ENCODE data around the gene C2CD4D. TPM values are rescaled to one million over a fixed set of nuclear protein-coding genes. Genes with fewer than 3 reads are reported as not detected.

The C2CD4D gene
- total RNA-seq, 1 donor from 2014 or later, result not detected

DNA sequence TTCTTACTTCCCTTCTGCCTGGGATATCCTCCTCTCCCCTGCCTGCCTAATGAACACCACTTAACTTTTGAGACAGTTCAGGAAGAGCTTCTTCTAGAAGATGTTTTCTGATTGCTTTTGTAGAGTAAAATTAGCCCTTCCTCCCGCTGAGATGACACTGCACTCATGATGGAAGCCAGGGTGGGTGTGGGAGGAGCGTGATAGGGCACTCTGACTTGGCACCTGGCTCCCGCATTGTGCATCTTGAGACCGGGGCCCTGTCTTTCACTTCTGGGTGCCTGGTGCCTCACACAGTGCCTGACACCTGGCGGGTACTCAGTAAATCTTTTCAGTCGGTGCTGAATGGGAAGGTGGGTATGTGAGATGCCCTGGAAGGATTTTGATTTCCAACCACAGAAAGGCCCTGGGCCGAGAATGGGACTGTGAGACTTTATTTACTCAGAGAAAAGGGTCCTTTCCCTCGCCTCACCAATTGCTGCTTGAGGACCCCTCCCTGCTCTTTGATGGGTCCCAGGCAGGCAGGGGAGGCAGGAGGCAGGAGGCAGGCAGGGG is 7.1 kb upstream of the C2CD4D start:
- no peak overlapping the region for H3K9ac ChIP-seq
- no peaks in the 10 kb centered on the region for H3F3A ChIP-seq (ENCODE audit: low read depth)
- H3K4me3 ChIP-seq, result no peak overlapping the region
- DNase-seq (ENCODE audit: low spot score), result no peak
- H3K27me3 ChIP-seq, result no peaks in the 10 kb centered on the region
- H3K27me3 Mint-ChIP-seq (ENCODE audit: insufficient read depth, low read depth), result peaks cover 13% of the 10 kb centered on the region
- H3K4me2 ChIP-seq, result no peak overlapping the region
- no peaks in the 10 kb centered on the region for H3K9me3 ChIP-seq (ENCODE audit: low read depth)
- no peaks in the 10 kb centered on the region for H3K79me2 ChIP-seq (ENCODE audit: low read depth)
- no peak overlapping the region for H3K27ac ChIP-seq
- H3K9me3 Mint-ChIP-seq, result no peaks in the 10 kb centered on the region
- H2AFZ ChIP-seq (replicated peaks), result no peak overlapping the region
- TF ChIP-seq EZH2 (IDR thresholded peaks at IDR 0.05) (no peak), EZH2phosphoT487 (IDR thresholded peaks at IDR 0.05) (no peak)
- TF ChIP-seq, protein P1, sequence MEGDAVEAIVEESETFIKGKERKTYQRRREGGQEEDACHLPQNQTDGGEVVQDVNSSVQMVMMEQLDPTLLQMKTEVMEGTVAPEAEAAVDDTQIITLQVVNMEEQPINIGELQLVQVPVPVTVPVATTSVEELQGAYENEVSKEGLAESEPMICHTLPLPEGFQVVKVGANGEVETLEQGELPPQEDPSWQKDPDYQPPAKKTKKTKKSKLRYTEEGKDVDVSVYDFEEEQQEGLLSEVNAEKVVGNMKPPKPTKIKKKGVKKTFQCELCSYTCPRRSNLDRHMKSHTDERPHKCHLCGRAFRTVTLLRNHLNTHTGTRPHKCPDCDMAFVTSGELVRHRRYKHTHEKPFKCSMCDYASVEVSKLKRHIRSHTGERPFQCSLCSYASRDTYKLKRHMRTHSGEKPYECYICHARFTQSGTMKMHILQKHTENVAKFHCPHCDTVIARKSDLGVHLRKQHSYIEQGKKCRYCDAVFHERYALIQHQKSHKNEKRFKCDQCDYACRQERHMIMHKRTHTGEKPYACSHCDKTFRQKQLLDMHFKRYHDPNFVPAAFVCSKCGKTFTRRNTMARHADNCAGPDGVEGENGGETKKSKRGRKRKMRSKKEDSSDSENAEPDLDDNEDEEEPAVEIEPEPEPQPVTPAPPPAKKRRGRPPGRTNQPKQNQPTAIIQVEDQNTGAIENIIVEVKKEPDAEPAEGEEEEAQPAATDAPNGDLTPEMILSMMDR (IDR thresholded peaks at IDR 0.05), result no peak
- H3K36me3 ChIP-seq, result no peaks in the 10 kb centered on the region
- H3K4me1 ChIP-seq, result peaks cover 4% of the 10 kb centered on the region
- H3K27ac Mint-ChIP-seq, result no peak overlapping the region
- no peaks in the 10 kb centered on the region for H4K20me1 ChIP-seq (ENCODE audit: low read depth)
- peaks cover 7% of the 10 kb centered on the region for H3K4me1 Mint-ChIP-seq
- H3K4me3 Mint-ChIP-seq, result no peak overlapping the region
- H3K36me3 Mint-ChIP-seq, result no peaks in the 10 kb centered on the region

GRCh38 chr1:151846062-151846568 is 6.5 kb upstream of the C2CD4D start:
- no peak for DNase-seq (ENCODE audit: low spot score)
- H3K9ac ChIP-seq, result no peak overlapping the region
- no peak overlapping the region for H3K4me2 ChIP-seq
- peaks cover 10% of the 10 kb centered on the region for H3K4me1 Mint-ChIP-seq
- no peaks in the 10 kb centered on the region for H3K36me3 Mint-ChIP-seq
- no peak overlapping the region for H3K27ac ChIP-seq
- H3K4me3 Mint-ChIP-seq, result no peak overlapping the region
- H3K4me3 ChIP-seq, result no peak overlapping the region
- H3K79me2 ChIP-seq (ENCODE audit: low read depth), result no peaks in the 10 kb centered on the region
- H3K27me3 Mint-ChIP-seq (ENCODE audit: insufficient read depth, low read depth), result peaks cover 10% of the 10 kb centered on the region
- peaks cover 3% of the 10 kb centered on the region for H3K27me3 ChIP-seq
- no peak overlapping the region for H3K27ac Mint-ChIP-seq
- no peak overlapping the region for H2AFZ ChIP-seq (replicated peaks)
- H4K20me1 ChIP-seq (ENCODE audit: low read depth), result no peaks in the 10 kb centered on the region
- TF ChIP-seq EZH2 (IDR thresholded peaks at IDR 0.05) (no peak), EZH2phosphoT487 (IDR thresholded peaks at IDR 0.05) (no peak)
- H3K36me3 ChIP-seq, result no peaks in the 10 kb centered on the region
- H3K4me1 ChIP-seq, result peaks cover 4% of the 10 kb centered on the region
- no peaks in the 10 kb centered on the region for H3K9me3 Mint-ChIP-seq
- no peaks in the 10 kb centered on the region for H3F3A ChIP-seq (ENCODE audit: low read depth)
- no peaks in the 10 kb centered on the region for H3K9me3 ChIP-seq (ENCODE audit: low read depth)

DNA sequence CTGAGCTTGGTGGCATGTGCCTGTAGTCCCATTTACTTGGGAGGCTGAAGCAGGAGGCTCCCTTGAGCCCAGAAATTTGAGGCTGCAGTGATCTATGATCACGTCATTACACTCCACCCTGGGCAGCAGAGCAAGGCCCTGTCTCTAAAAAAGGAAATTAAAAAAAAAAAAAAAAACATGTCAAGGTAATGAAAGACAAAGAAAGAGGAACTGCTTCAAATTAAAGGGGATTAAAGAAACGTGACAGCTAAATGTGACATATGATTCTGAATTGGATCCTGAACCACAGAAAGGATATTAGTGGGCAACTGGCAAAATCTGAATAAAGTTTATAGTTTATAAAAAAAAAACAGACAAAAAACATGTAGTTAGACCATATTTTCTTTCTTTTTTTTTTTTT is 3.8 kb upstream of the C2CD4D start:
- Histone ChIP-seq H3K79me2 (ENCODE audit: low read depth) (no peaks in the 10 kb centered on the region), H3K4me1 (peaks cover 12% of the 10 kb centered on the region), H3K4me3 (no peak overlapping the region), H3K27ac (no peak overlapping the region), H3K4me2 (no peak overlapping the region), H4K20me1 (ENCODE audit: low read depth) (no peaks in the 10 kb centered on the region), H3F3A (ENCODE audit: low read depth) (peaks cover 11% of the 10 kb centered on the region), H3K36me3 (no peaks in the 10 kb centered on the region), H3K27me3 (peaks cover 30% of the 10 kb centered on the region), H3K9me3 (ENCODE audit: low read depth) (no peaks in the 10 kb centered on the region), H2AFZ (replicated peaks) (no peak overlapping the region), H3K9ac (no peak overlapping the region)
- no peaks in the 10 kb centered on the region for H3K9me3 Mint-ChIP-seq
- H3K36me3 Mint-ChIP-seq, result no peaks in the 10 kb centered on the region
- no peak for DNase-seq (ENCODE audit: low spot score)
- TF ChIP-seq, protein P1 (IDR thresholded peaks at IDR 0.05), result no peak
- TF ChIP-seq EZH2phosphoT487 (IDR thresholded peaks at IDR 0.05) (no peak), EZH2 (IDR thresholded peaks at IDR 0.05) (no peak)
- no peak overlapping the region for H3K4me3 Mint-ChIP-seq
- H3K27ac Mint-ChIP-seq, result no peak overlapping the region
- peaks cover 30% of the 10 kb centered on the region for H3K27me3 Mint-ChIP-seq (ENCODE audit: insufficient read depth, low read depth)
- peaks cover 21% of the 10 kb centered on the region for H3K4me1 Mint-ChIP-seq

- no peak overlapping the region for H3K27ac Mint-ChIP-seq
- H3K4me2 ChIP-seq, result no peak overlapping the region
- H3K4me1 Mint-ChIP-seq, result peaks cover 25% of the 10 kb centered on the region
- peaks cover 41% of the 10 kb centered on the region for H3K27me3 Mint-ChIP-seq (ENCODE audit: insufficient read depth, low read depth)
- TF ChIP-seq EZH2 (IDR thresholded peaks at IDR 0.05) (no peak), EZH2phosphoT487 (IDR thresholded peaks at IDR 0.05) (no peak)
- TF ChIP-seq, protein P1 (IDR thresholded peaks at IDR 0.05), result no peak
- no peaks in the 10 kb centered on the region for H3K36me3 Mint-ChIP-seq
- no peaks in the 10 kb centered on the region for H4K20me1 ChIP-seq (ENCODE audit: low read depth)
- H3K9ac ChIP-seq, result no peak overlapping the region
- no peak for DNase-seq (ENCODE audit: low spot score)
- peaks cover 6% of the 10 kb centered on the region for H3K9me3 Mint-ChIP-seq
- no peak overlapping the region for H3K4me3 Mint-ChIP-seq
- no peaks in the 10 kb centered on the region for H3K9me3 ChIP-seq (ENCODE audit: low read depth)
- H3K4me3 ChIP-seq, result no peak overlapping the region
- H2AFZ ChIP-seq (replicated peaks), result no peak overlapping the region
- no peaks in the 10 kb centered on the region for H3K36me3 ChIP-seq
- peaks cover 52% of the 10 kb centered on the region for H3K27me3 ChIP-seq
- peaks cover 7% of the 10 kb centered on the region for H3K4me1 ChIP-seq
- H3F3A ChIP-seq (ENCODE audit: low read depth), result peaks cover 18% of the 10 kb centered on the region
- H3K27ac ChIP-seq, result no peak overlapping the region
- no peaks in the 10 kb centered on the region for H3K79me2 ChIP-seq (ENCODE audit: low read depth)
Observed at GRCh38 chr1:151841141-151841540, 1.5 kb upstream of the C2CD4D start.
